HCT116 (cell line): ENCODE results near the gene NFIC. TPM values are rescaled to one million over a fixed set of nuclear protein-coding genes. Genes with fewer than 3 reads are reported as not detected.

Source experiments
- ATAC-seq: fragments of 200-7000 bp; cut with Tn5 transposase; 2 replicates; pipeline ENCODE4 v1.9.1; 2020; ENCODE audit warnings: mild to moderate bottlenecking, moderate library complexity
- BruUV-seq: library from RNA; stranded (reverse); fragments of 400-500 nt; replicated peaks from 2 replicates; lab custom pipeline; 2021; lab: Mats Ljungman, UMichigan
- CTCF ChIA-PET: fragments of 300-600 bp; sonication (Branson Sonifier 250); formaldehyde crosslinking; loops from one replicate; lab custom pipeline; 2021; ENCODE audit warnings: antibody characterized with exemption; lab: Charles Lee
- POLR2A ChIA-PET: fragments of 300-600, 350-600 bp; sonication (Branson Sonifier 250); formaldehyde crosslinking; loops from one replicate; lab custom pipeline; 2021; ENCODE audit warnings: antibody characterized with exemption; lab: Charles Lee
- RAD21 ChIA-PET, 2 experiments: fragments of 300-600 bp; sonication (Branson Sonifier 250); formaldehyde crosslinking; loops; one replicate each; lab custom pipeline; 2023; ENCODE audit warnings: low total read pairs in 2 of 2; ENCODE audit not compliant: uncharacterized antibody in 2 of 2, unreplicated experiment in 2 of 2, low non-redundant PET in 1 of 2; lab: Charles Lee
- DNase-seq: peaks from one replicate; pipeline ENCODE4 v3.0.0-alpha.2; 2010; ENCODE audit warnings: low read depth, low spot score
- H2AFZ ChIP-seq: fragments of 200-600 bp; shearing (Covaris generic), sonication (generic); 2 replicates; pipeline ENCODE4 v1.6.1; 2017; ENCODE audit warnings: low read depth, mixed run types, mixed read lengths, antibody characterized with exemption, low read length; ENCODE audit not compliant: poor library complexity, severe bottlenecking
- H3K27ac ChIP-seq: 2 replicates; pipeline ENCODE4 v1.5.1; 2012; ENCODE audit warnings: low read depth, low read length
- H3K27me3 ChIP-seq: fragments of 200-600 bp; sonication (generic); 2 replicates; pipeline ENCODE4 v1.6.1; 2016; ENCODE audit warnings: mixed run types, low read length, mixed read lengths; ENCODE audit not compliant: insufficient read depth
- H3K36me3 ChIP-seq, 2 experiments: fragments of 200-500 bp in 1 of 2; fragments of 200-600 bp in 1 of 2; sonication (Bioruptor generic) in 1 of 2; sonication (generic) in 1 of 2; 2 replicates each; pipeline versions ENCODE4 v1.5.1 to v1.6.1; 2014 to 2016; ENCODE audit warnings: low read length in 2 of 2, inconsistent platforms in 1 of 2, mixed read lengths in 1 of 2, mixed run types in 1 of 2; ENCODE audit not compliant: insufficient read depth in 2 of 2, control insufficient read depth in 1 of 2
- H3K4me1 ChIP-seq, 2 experiments: fragments of 200-600 bp in 1 of 2; sonication (generic) in 1 of 2; 2 replicates each; pipeline versions ENCODE4 v1.5.1 to v1.6.1; 2012 to 2017; ENCODE audit warnings: low read length in 2 of 2, inconsistent platforms in 1 of 2, mild to moderate bottlenecking in 1 of 2, mixed read lengths in 1 of 2, mixed run types in 1 of 2, moderate library complexity in 1 of 2; ENCODE audit not compliant: insufficient read depth in 2 of 2, control insufficient read depth in 1 of 2
- H3K4me2 ChIP-seq: fragments of 200-600 bp; sonication (generic); 2 replicates; pipeline ENCODE4 v1.6.1; 2017; ENCODE audit warnings: mixed run types, low read length, mixed read lengths
- H3K4me3 ChIP-seq, 2 experiments: fragments of 200-600 bp in 1 of 2; sonication (generic) in 1 of 2; replicated peaks in 1 of 2; 2 replicates each; pipeline ENCODE4 v1.5.1; 2011 to 2016; ENCODE audit warnings: low read length in 2 of 2, control low read depth in 1 of 2, low read depth in 1 of 2, mild to moderate bottlenecking in 1 of 2, mixed read lengths in 1 of 2, mixed run types in 1 of 2
- H3K79me2 ChIP-seq: fragments of 200-600 bp; sonication (generic); 2 replicates; pipeline ENCODE4 v1.6.1; 2017; ENCODE audit warnings: mild to moderate bottlenecking, mixed run types, low read length, moderate library complexity, mixed read lengths; ENCODE audit not compliant: insufficient read depth
- H3K9ac ChIP-seq: fragments of 200-600 bp; sonication (generic); 2 replicates; pipeline ENCODE4 v1.6.1; 2016; ENCODE audit warnings: low read length, mixed read lengths
- H3K9me2 ChIP-seq: fragments of 200-600 bp; sonication (generic), shearing (Covaris generic); 2 replicates; pipeline ENCODE4 v1.6.1; 2017; ENCODE audit warnings: mixed run types, mild to moderate bottlenecking, moderate library complexity; ENCODE audit not compliant: insufficient read depth
- H3K9me3 ChIP-seq, 2 experiments: fragments of 200-500 bp in 1 of 2; fragments of 200-600 bp in 1 of 2; sonication (Bioruptor generic) in 1 of 2; sonication (generic) in 1 of 2; 2 replicates each; pipeline ENCODE4 v1.6.1; 2014 to 2017; ENCODE audit warnings: low read length in 2 of 2, mixed read lengths in 2 of 2, inconsistent platforms in 1 of 2, low read depth in 1 of 2, mild to moderate bottlenecking in 1 of 2, mixed run types in 1 of 2, moderate library complexity in 1 of 2; ENCODE audit not compliant: control insufficient read depth in 1 of 2, insufficient read depth in 1 of 2
- H4K20me1 ChIP-seq: fragments of 200-600 bp; sonication (generic), shearing (Covaris generic); 2 replicates; pipeline ENCODE4 v1.6.1; 2017; ENCODE audit warnings: mixed run types, mild to moderate bottlenecking, moderate library complexity; ENCODE audit not compliant: insufficient read depth
- ATF3 ChIP-seq: IDR thresholded peaks from 2 replicates; pipeline ENCODE4 v1.6.1; 2012
- EZH2 ChIP-seq: fragments of 200-600 bp; sonication (generic); IDR thresholded peaks from 2 replicates; pipeline ENCODE4 v1.6.1; 2017; ENCODE audit warnings: antibody characterized with exemption, mixed run types
- EZH2phosphoT487 ChIP-seq: fragments of 200-600 bp; IDR thresholded peaks from 2 replicates; pipeline ENCODE4 v1.6.1; 2018; ENCODE audit warnings: antibody characterized with exemption, borderline replicate concordance
- FOSL1 ChIP-seq: IDR thresholded peaks from 2 replicates; pipeline ENCODE4 v1.6.1; 2012; ENCODE audit warnings: low read depth
- JUND ChIP-seq: IDR thresholded peaks from 2 replicates; pipeline ENCODE4 v1.6.1; 2012
- POLR2A ChIP-seq: IDR thresholded peaks from 2 replicates; pipeline ENCODE4 v1.7.0; 2011; ENCODE audit warnings: borderline replicate concordance; ENCODE audit not compliant: insufficient read depth, insufficient read length; ENCODE audit errors: extremely low read depth
- POLR2AphosphoS5 ChIP-seq: IDR thresholded peaks from 2 replicates; pipeline ENCODE4 v1.6.1; 2011; ENCODE audit warnings: mild to moderate bottlenecking, low read depth, low read length, moderate library complexity
- RAD21 ChIP-seq: IDR thresholded peaks from 2 replicates; pipeline ENCODE4 v1.6.1; 2012; ENCODE audit warnings: low read depth, mild to moderate bottlenecking
- SIN3A ChIP-seq: IDR thresholded peaks from 2 replicates; pipeline ENCODE4 v1.6.1; 2012; ENCODE audit warnings: low read depth
- SP1 ChIP-seq: IDR thresholded peaks from 2 replicates; pipeline ENCODE4 v1.6.1; 2012; ENCODE audit warnings: low read depth
- SRF ChIP-seq: IDR thresholded peaks from 2 replicates; pipeline ENCODE4 v1.6.1; 2012; ENCODE audit warnings: low read depth
- TCF7L2 ChIP-seq: IDR thresholded peaks from 2 replicates; pipeline ENCODE4 v1.7.0; 2011; ENCODE audit warnings: borderline replicate concordance, inconsistent platforms; ENCODE audit not compliant: insufficient read depth, insufficient read length; ENCODE audit errors: extremely low read depth
- YY1 ChIP-seq: IDR thresholded peaks from 2 replicates; pipeline ENCODE4 v1.6.1; 2011; ENCODE audit warnings: low read length, low read depth, moderate library complexity, mild to moderate bottlenecking; ENCODE audit not compliant: insufficient replicate concordance; ENCODE audit errors: extremely low read depth
- ZFX ChIP-seq: fragments of 450-650 bp; IDR thresholded peaks from 2 replicates; pipeline ENCODE4 v1.6.1; 2017
- ZNF274 ChIP-seq: fragments of 200-500 bp; sonication (Bioruptor generic); IDR thresholded peaks from 2 replicates; pipeline ENCODE4 v1.6.1; 2014; ENCODE audit warnings: mild to moderate bottlenecking, low read depth, low read length, inconsistent platforms
- intact Hi-C: fragments of 100-400 bp; cut with micrococcal nuclease; formaldehyde crosslinking; loops from 2 replicates; pipeline ENCODE4 v1.10.0; 2022
- total RNA-seq: library from RNA; stranded (reverse); gene quantifications from one replicate; pipeline ENCODE4 v1.2.1, GENCODE V29; 2021; ENCODE audit not compliant: unreplicated experiment
- TF ChIP-seq, protein P1 (sequence below), 3 experiments: fragments of 200-600 bp in 1 of 3; sonication (generic) in 1 of 3; IDR thresholded peaks in 2 of 3; conservative IDR thresholded peaks in 1 of 3; 2 replicates each; pipeline ENCODE4 v1.5.1; 2012 to 2017; ENCODE audit warnings: low read depth in 2 of 3, low read length in 2 of 3, antibody characterized with exemption in 1 of 3, borderline replicate concordance in 1 of 3, control low read depth in 1 of 3, mild to moderate bottlenecking in 1 of 3, mixed read lengths in 1 of 3, mixed run types in 1 of 3, moderate library complexity in 1 of 3; ENCODE audit not compliant: insufficient read depth in 1 of 3
- TF ChIP-seq, protein P2 (sequence below): IDR thresholded peaks from 2 replicates; pipeline ENCODE4 v1.6.1; 2012; ENCODE audit warnings: low read depth

NFIC gene
- total RNA-seq, 1 experiment from 2014 or later = 116 TPM

DNA sequence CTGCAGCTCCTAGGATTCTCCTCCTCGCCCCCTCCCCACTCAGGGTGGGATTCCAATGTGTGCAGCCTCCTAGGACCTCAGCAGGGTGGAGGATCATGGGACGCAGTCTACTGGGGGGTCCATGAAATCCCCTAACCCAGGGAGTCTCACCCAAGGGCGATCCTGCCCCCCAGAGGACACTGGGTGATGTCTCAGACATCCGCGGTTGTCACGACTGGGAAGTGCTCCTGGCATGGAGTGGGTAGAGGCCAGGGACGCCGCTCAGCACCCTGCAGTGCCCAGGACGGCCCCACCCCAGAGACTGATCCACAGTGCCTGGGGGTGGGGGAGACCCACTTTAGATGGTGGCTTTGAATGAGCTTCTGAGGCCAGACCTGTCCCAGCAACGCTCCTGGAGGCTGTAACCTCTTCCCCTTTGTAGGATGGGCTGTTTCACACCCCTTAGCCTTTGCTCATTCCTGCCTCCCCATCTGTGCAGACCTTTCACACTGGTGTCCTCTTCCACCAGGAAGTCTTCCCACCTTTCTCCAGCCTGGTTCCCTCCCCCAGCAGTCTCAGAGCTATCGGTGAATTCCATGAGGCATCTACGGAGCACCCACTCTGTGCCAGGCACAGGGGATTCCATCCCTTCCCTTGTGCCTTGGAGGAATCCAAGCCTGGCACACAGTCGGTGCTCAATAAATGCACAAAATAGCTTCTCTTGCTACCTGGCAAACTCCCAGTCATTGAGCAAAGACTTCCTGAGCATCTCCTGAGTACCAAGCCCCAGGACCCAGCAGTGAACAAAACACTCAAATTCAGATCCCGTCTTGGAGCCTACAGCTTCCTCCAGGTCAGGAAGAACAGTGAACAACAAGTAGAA lies 103.5 kb downstream of the NFIC start:
- CTCF ChIA-PET = interaction anchor here (1.1 to 3.0 kb wide), 4 partner anchors 23 to 165 kb away, joined by 4 to 18 read pairs (median 6); no protein-coding TSS in a partner anchor
- ATAC-seq = 0 out of 2 replicates have a peak, but pooled peaks have one; percentile 20
- Histone ChIP-seq H3K4me3 (no peak overlapping the region), H4K20me1 (no peaks in the 10 kb centered on the region), H2AFZ (no peak overlapping the region), H3K4me2 (no peak overlapping the region), H3K9me2 (no peaks in the 10 kb centered on the region), H3K9me3 (no peaks in the 10 kb centered on the region; a peak in 1 of 4 replicates), H3K27me3 (peaks cover 5% of the 10 kb centered on the region; the same call in 1 of the 2 replicates), H3K27ac (no peak overlapping the region), H3K36me3 (no peaks in the 10 kb centered on the region), H3K4me1 (no peaks in the 10 kb centered on the region), H3K9ac (no peak overlapping the region), H3K79me2 (no peaks in the 10 kb centered on the region)
- no peak for TF ChIP-seq EZH2phosphoT487
- no peak for TF ChIP-seq ZFX
- TF ChIP-seq, protein P1, sequence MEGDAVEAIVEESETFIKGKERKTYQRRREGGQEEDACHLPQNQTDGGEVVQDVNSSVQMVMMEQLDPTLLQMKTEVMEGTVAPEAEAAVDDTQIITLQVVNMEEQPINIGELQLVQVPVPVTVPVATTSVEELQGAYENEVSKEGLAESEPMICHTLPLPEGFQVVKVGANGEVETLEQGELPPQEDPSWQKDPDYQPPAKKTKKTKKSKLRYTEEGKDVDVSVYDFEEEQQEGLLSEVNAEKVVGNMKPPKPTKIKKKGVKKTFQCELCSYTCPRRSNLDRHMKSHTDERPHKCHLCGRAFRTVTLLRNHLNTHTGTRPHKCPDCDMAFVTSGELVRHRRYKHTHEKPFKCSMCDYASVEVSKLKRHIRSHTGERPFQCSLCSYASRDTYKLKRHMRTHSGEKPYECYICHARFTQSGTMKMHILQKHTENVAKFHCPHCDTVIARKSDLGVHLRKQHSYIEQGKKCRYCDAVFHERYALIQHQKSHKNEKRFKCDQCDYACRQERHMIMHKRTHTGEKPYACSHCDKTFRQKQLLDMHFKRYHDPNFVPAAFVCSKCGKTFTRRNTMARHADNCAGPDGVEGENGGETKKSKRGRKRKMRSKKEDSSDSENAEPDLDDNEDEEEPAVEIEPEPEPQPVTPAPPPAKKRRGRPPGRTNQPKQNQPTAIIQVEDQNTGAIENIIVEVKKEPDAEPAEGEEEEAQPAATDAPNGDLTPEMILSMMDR (IDR thresholded peaks at IDR 0.05 in 2 of 3, conservative IDR thresholded peaks at IDR 0.05 in 1 of 3; ENCODE audit: borderline replicate concordance in 1 of 3, insufficient read depth in 1 of 3, low read depth in 2 of 3, low read length in 2 of 3) = peak in 1 of 3 experiments; percentile 14; a peak in 1 of 6 replicates
- no peak for TF ChIP-seq ZNF274
- TF ChIP-seq POLR2AphosphoS5 = peak; percentile 32
- TF ChIP-seq, protein P2, sequence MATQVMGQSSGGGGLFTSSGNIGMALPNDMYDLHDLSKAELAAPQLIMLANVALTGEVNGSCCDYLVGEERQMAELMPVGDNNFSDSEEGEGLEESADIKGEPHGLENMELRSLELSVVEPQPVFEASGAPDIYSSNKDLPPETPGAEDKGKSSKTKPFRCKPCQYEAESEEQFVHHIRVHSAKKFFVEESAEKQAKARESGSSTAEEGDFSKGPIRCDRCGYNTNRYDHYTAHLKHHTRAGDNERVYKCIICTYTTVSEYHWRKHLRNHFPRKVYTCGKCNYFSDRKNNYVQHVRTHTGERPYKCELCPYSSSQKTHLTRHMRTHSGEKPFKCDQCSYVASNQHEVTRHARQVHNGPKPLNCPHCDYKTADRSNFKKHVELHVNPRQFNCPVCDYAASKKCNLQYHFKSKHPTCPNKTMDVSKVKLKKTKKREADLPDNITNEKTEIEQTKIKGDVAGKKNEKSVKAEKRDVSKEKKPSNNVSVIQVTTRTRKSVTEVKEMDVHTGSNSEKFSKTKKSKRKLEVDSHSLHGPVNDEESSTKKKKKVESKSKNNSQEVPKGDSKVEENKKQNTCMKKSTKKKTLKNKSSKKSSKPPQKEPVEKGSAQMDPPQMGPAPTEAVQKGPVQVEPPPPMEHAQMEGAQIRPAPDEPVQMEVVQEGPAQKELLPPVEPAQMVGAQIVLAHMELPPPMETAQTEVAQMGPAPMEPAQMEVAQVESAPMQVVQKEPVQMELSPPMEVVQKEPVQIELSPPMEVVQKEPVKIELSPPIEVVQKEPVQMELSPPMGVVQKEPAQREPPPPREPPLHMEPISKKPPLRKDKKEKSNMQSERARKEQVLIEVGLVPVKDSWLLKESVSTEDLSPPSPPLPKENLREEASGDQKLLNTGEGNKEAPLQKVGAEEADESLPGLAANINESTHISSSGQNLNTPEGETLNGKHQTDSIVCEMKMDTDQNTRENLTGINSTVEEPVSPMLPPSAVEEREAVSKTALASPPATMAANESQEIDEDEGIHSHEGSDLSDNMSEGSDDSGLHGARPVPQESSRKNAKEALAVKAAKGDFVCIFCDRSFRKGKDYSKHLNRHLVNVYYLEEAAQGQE = no peak
- no peak for TF ChIP-seq POLR2A
- no peak for TF ChIP-seq YY1
- no peak for TF ChIP-seq FOSL1
- TF ChIP-seq TCF7L2 = no peak
- no peak; the same call in 1 of the 2 replicates for TF ChIP-seq RAD21
- no peak for TF ChIP-seq SIN3A
- TF ChIP-seq SRF = no peak
- TF ChIP-seq ATF3 = no peak
- no peak for TF ChIP-seq JUND
- TF ChIP-seq SP1 = no peak
- no peak for TF ChIP-seq EZH2
- DNase-seq = no peak
- RAD21 ChIA-PET = no interaction called here
- POLR2A ChIA-PET = interaction anchor here (0.6 kb wide), 1 partner anchor 92 kb away, joined by 3 read pairs; no protein-coding TSS in a partner anchor
- intact Hi-C loops = no loop called here
- BruUV-seq = no TSS peak
